Naive thymus-derived CD4-positive, alpha-beta T cell (primary cell): ENCODE measurements around the gene ATE1. TPM values are rescaled to one million over a fixed set of nuclear protein-coding genes. Genes with fewer than 3 reads are reported as not detected.
"Not testable (repeated sequence)": the region's sequence is repeated elsewhere in the genome, so short reads cannot be mapped to it uniquely, and the experiment has no call there.

Experiments used
- ATAC-seq: fragments of 150-1000 bp; cut with Tn5 transposase; 2 replicates; pipeline ENCODE4 v1.10.0; 2021; ENCODE audit warnings: mild to moderate bottlenecking, moderate library complexity
- CTCF ChIA-PET: fragments of 350-600 bp; sonication (Branson Sonifier 250); formaldehyde crosslinking; loops from one replicate; lab custom pipeline; 2021; ENCODE audit warnings: antibody characterized with exemption; lab: Charles Lee
- POLR2A ChIA-PET: fragments of 350-600 bp; sonication (Branson Sonifier 250); formaldehyde crosslinking; loops from one replicate; lab custom pipeline; 2021; ENCODE audit warnings: antibody characterized with exemption, inconsistent platforms; lab: Charles Lee
- DNase-seq, 9 donors: peaks; one replicate each; pipeline versions ENCODE4 v3.0.0 to v3.0.0-alpha.2; 2020 to 2022; ENCODE audit warnings: mixed read lengths in 1 of 9
- H3K27ac ChIP-seq: one replicate; pipeline ENCODE4 v1.7.0; 2013; ENCODE audit warnings: mild to moderate bottlenecking, low read depth, low read length, moderate library complexity
- H3K27me3 ChIP-seq, 2 donors: one replicate each; pipeline ENCODE4 v1.7.0; 2013; ENCODE audit warnings: low read length in 2 of 2, mild to moderate bottlenecking in 2 of 2, moderate library complexity in 2 of 2; ENCODE audit not compliant: control insufficient read depth in 2 of 2, insufficient read depth in 2 of 2
- H3K36me3 ChIP-seq, 3 experiments: 1 replicate in 2 of 3; 2 replicates in 1 of 3; pipeline ENCODE4 v1.7.0; 2013; ENCODE audit warnings: low read length in 3 of 3, mild to moderate bottlenecking in 3 of 3, moderate library complexity in 1 of 3; ENCODE audit not compliant: insufficient read depth in 3 of 3, control insufficient read depth in 2 of 3
- H3K4me1 ChIP-seq, 2 donors: one replicate each; pipeline ENCODE4 v1.7.0; 2013; ENCODE audit warnings: low read length in 2 of 2, mild to moderate bottlenecking in 2 of 2, moderate library complexity in 1 of 2; ENCODE audit not compliant: control insufficient read depth in 2 of 2, insufficient read depth in 2 of 2
- H3K4me3 ChIP-seq: 2 replicates; pipeline ENCODE4 v1.7.0; 2013; ENCODE audit warnings: mild to moderate bottlenecking, low read length
- H3K9me3 ChIP-seq, 3 experiments: 1 replicate in 2 of 3; 2 replicates in 1 of 3; pipeline ENCODE4 v1.7.0; 2013; ENCODE audit warnings: low read length in 3 of 3; ENCODE audit not compliant: control insufficient read depth in 2 of 3
- H3K27ac Mint-ChIP-seq, 9 donors: one replicate each; pipeline ENCODE4 v1.8.0; 2020 to 2022; ENCODE audit warnings: mixed read lengths in 9 of 9, mild to moderate bottlenecking in 8 of 9, moderate library complexity in 5 of 9, inconsistent platforms in 2 of 9
- H3K27me3 Mint-ChIP-seq, 5 donors: one replicate each; pipeline ENCODE4 v1.8.0; 2021 to 2022; ENCODE audit warnings: mixed read lengths in 5 of 5, mild to moderate bottlenecking in 1 of 5
- H3K36me3 Mint-ChIP-seq, 5 donors: one replicate each; pipeline ENCODE4 v1.8.0; 2020 to 2022; ENCODE audit warnings: mixed read lengths in 5 of 5, mild to moderate bottlenecking in 3 of 5, inconsistent platforms in 1 of 5
- H3K4me1 Mint-ChIP-seq, 7 donors: one replicate each; pipeline ENCODE4 v1.8.0; 2020 to 2022; ENCODE audit warnings: mixed read lengths in 7 of 7, mild to moderate bottlenecking in 3 of 7, inconsistent platforms in 1 of 7
- H3K4me3 Mint-ChIP-seq, 10 donors: one replicate each; pipeline ENCODE4 v1.8.0; 2020 to 2022; ENCODE audit warnings: mild to moderate bottlenecking in 10 of 10, mixed read lengths in 10 of 10, moderate library complexity in 6 of 10, inconsistent platforms in 2 of 10
- H3K9me3 Mint-ChIP-seq, 11 donors: one replicate each; pipeline ENCODE4 v1.8.0; 2020 to 2022; ENCODE audit warnings: mixed read lengths in 11 of 11, mild to moderate bottlenecking in 4 of 11, inconsistent platforms in 1 of 11, moderate library complexity in 1 of 11
- intact Hi-C, 2 donors: fragments of 100-400 bp; cut with micrococcal nuclease; formaldehyde crosslinking; loops; one replicate each; pipeline ENCODE4 v1.15.1; 2023
- polyA plus RNA-seq, 2 donors: library from polyadenylated mRNA; unstranded; fragments of 300-500 nt; fragmentation: Illumina TruSeq; gene quantifications; one replicate each; pipeline ENCODE4 v1.2.3, GENCODE V29; 2021
- total RNA-seq, 6 experiments: library from RNA in 5 of 6; stranded (reverse) in 5 of 6; gene quantifications; 1 replicate in 5 of 6; 2 replicates in 1 of 6; pipeline ENCODE4 v1.2.3 and lab custom pipeline; 2021 to 2026

Gene ATE1
- total and polyA plus RNA-seq, 7 experiments from 2014 or later = 22.4 to 29.9 (median 26.2) TPM

- H3K27ac ChIP-seq = peak overlapping the region; percentile 96
- peak overlapping the region; percentile 65 for H3K4me3 ChIP-seq
- ChIA-PET POLR2A (no interaction called here), CTCF (interaction anchor here (1.3 kb wide), 1 partner anchor 48 kb away, joined by 3 read pairs; the partner anchor contains the start of gene NSMCE4A)
- peaks cover 0 to 6% (median 0%) of the 10 kb centered on the region in 3 experiments for H3K36me3 ChIP-seq
- H3K27me3 ChIP-seq = no peaks in the 10 kb centered on the region
- Mint-ChIP-seq H3K4me1 (peaks cover 18 to 52% (median 45%) of the 10 kb centered on the region in 7 donors), H3K4me3 (peak overlapping the region; percentile 88 to 96 (median 92)), H3K27ac (peak overlapping the region; percentile 75 to 91 (median 86)), H3K9me3 (no peaks in the 10 kb centered on the region), H3K36me3 (peaks cover 5 to 11% (median 7%) of the 10 kb centered on the region in 5 donors), H3K27me3 (no peaks in the 10 kb centered on the region)
- no peaks in the 10 kb centered on the region for H3K9me3 ChIP-seq
- DNase-seq = peak in 6 of 9 donors; percentile 3 to 27 (median 9)
- intact Hi-C loops = loop anchor here in 1 of 2 donors (1.0 to 5.0 kb wide), 3 partner anchors 448 to 1081 kb away; partner anchors contain the start of genes ACADSB, IKZF5, PLEKHA1 and WDR11
- no peak for ATAC-seq
- H3K4me1 ChIP-seq = peaks cover 0 to 13% of the 10 kb centered on the region in 2 donors
Measured at GRCh38 chr10:121926671-121927317, 1.0 kb downstream of the ATE1 start.

- H3K27ac Mint-ChIP-seq = peak overlapping the region in 1 of 9 donors; percentile 86
- H3K27ac ChIP-seq = no peak overlapping the region
- H3K27me3 ChIP-seq = no peaks in the 10 kb centered on the region
- H3K36me3 ChIP-seq = peaks cover 0 to 6% (median 0%) of the 10 kb centered on the region in 3 experiments
- ATAC-seq = no peak
- H3K4me1 Mint-ChIP-seq = peaks cover 18 to 49% (median 43%) of the 10 kb centered on the region in 7 donors
- no peaks in the 10 kb centered on the region for H3K9me3 Mint-ChIP-seq
- H3K27me3 Mint-ChIP-seq = no peaks in the 10 kb centered on the region
- POLR2A ChIA-PET = no interaction called here
- H3K4me3 ChIP-seq = no peak overlapping the region
- peaks cover 0 to 13% of the 10 kb centered on the region in 2 donors for H3K4me1 ChIP-seq
- no peaks in the 10 kb centered on the region for H3K9me3 ChIP-seq
- CTCF ChIA-PET = no interaction called here
- intact Hi-C loops = loop anchor here in 1 of 2 donors (2.0 to 5.0 kb wide), 2 partner anchors 449 to 1081 kb away; partner anchors contain the start of genes ACADSB, IKZF5 and PLEKHA1
- no peak for DNase-seq
- peaks cover 5 to 15% (median 7%) of the 10 kb centered on the region in 5 donors for H3K36me3 Mint-ChIP-seq
- H3K4me3 Mint-ChIP-seq = peak overlapping the region in 8 of 10 donors; percentile 25 to 96 (median 92)
Measured at GRCh38 chr10:121926157-121926556, 1.7 kb downstream of the ATE1 start.

GRCh38 chr10:121921238-121921931 is 6.4 kb downstream of the ATE1 start:
- H3K27me3 Mint-ChIP-seq = no peaks in the 10 kb centered on the region
- Histone ChIP-seq H3K36me3 (peaks cover 0 to 14% (median 0%) of the 10 kb centered on the region in 3 experiments), H3K9me3 (no peaks in the 10 kb centered on the region), H3K4me1 (no peaks in the 10 kb centered on the region), H3K27ac (no peak overlapping the region), H3K27me3 (no peaks in the 10 kb centered on the region), H3K4me3 (no peak overlapping the region)
- peaks cover 10 to 26% (median 21%) of the 10 kb centered on the region in 7 donors for H3K4me1 Mint-ChIP-seq
- POLR2A ChIA-PET = no interaction called here
- intact Hi-C loops = no loop called here
- ATAC-seq = no peak
- H3K36me3 Mint-ChIP-seq = peaks cover 7 to 39% (median 21%) of the 10 kb centered on the region in 5 donors
- H3K4me3 Mint-ChIP-seq = no peak overlapping the region
- no peak for DNase-seq
- no peak overlapping the region for H3K27ac Mint-ChIP-seq
- no peaks in the 10 kb centered on the region for H3K9me3 Mint-ChIP-seq
- CTCF ChIA-PET = no interaction called here

- no peak overlapping the region for H3K27ac ChIP-seq
- H3K4me1 ChIP-seq = no peaks in the 10 kb centered on the region
- CTCF ChIA-PET = no interaction called here
- no peaks in the 10 kb centered on the region for H3K9me3 Mint-ChIP-seq
- no peak overlapping the region for H3K27ac Mint-ChIP-seq
- H3K4me3 Mint-ChIP-seq = no peak overlapping the region
- ATAC-seq = no peak
- H3K36me3 Mint-ChIP-seq = peaks cover 10 to 46% (median 25%) of the 10 kb centered on the region in 5 donors
- H3K4me3 ChIP-seq = no peak overlapping the region
- no peaks in the 10 kb centered on the region for H3K9me3 ChIP-seq
- no peaks in the 10 kb centered on the region for H3K27me3 Mint-ChIP-seq
- DNase-seq = no peak
- POLR2A ChIA-PET = no interaction called here
- H3K27me3 ChIP-seq = no peaks in the 10 kb centered on the region
- peaks cover 0 to 14% (median 2%) of the 10 kb centered on the region in 3 experiments for H3K36me3 ChIP-seq
- H3K4me1 Mint-ChIP-seq = peaks cover 10 to 20% (median 14%) of the 10 kb centered on the region in 7 donors
- intact Hi-C loops = no loop called here
Measured at GRCh38 chr10:121919666-121920065, 8.2 kb downstream of the ATE1 start.

- H3K27me3 Mint-ChIP-seq, intact Hi-C loops, H3K4me3 Mint-ChIP-seq, H3K9me3 Mint-ChIP-seq, H3K4me1 ChIP-seq, H3K27me3 ChIP-seq, POLR2A ChIA-PET, CTCF ChIA-PET, DNase-seq, H3K4me3 ChIP-seq, H3K9me3 ChIP-seq, H3K27ac ChIP-seq, ATAC-seq: not testable (repeated sequence)
- Mint-ChIP-seq H3K36me3 (peaks cover 11 to 48% (median 27%) of the 10 kb centered on the region in 5 donors), H3K27ac (peak overlapping the region in 2 of 9 donors; percentile 16 to 59), H3K4me1 (peaks cover 10 to 22% (median 14%) of the 10 kb centered on the region in 7 donors)
- H3K36me3 ChIP-seq = peaks cover 0 to 14% (median 5%) of the 10 kb centered on the region in 3 experiments
Measured at GRCh38 chr10:121918800-121919199, 9.0 kb downstream of the ATE1 start.

GRCh38 chr10:121914661-121915060 is 13.2 kb downstream of the ATE1 start:
- Mint-ChIP-seq H3K4me1 (peaks cover 4 to 16% (median 13%) of the 10 kb centered on the region in 7 donors), H3K9me3 (peaks cover 0 to 2% (median 0%) of the 10 kb centered on the region in 11 donors), H3K27ac (peak overlapping the region in 1 of 9 donors; percentile 3), H3K36me3 (peaks cover 4 to 42% (median 24%) of the 10 kb centered on the region in 5 donors), H3K27me3 (no peaks in the 10 kb centered on the region), H3K4me3 (no peak overlapping the region)
- CTCF ChIA-PET = no interaction called here
- H3K9me3 ChIP-seq = no peaks in the 10 kb centered on the region
- no peak overlapping the region for H3K27ac ChIP-seq
- POLR2A ChIA-PET = no interaction called here
- H3K4me1 ChIP-seq = no peaks in the 10 kb centered on the region
- intact Hi-C loops = no loop called here
- H3K36me3 ChIP-seq = peaks cover 5 to 17% (median 7%) of the 10 kb centered on the region in 3 experiments
- ATAC-seq (no peak), DNase-seq (no peak)
- no peaks in the 10 kb centered on the region for H3K27me3 ChIP-seq
- no peak overlapping the region for H3K4me3 ChIP-seq
